WTC11 (cell line): ENCODE data around the gene JAZF1. TPM values are rescaled to one million over a fixed set of nuclear protein-coding genes. Genes with fewer than 3 reads are reported as not detected.

Experiments
- ATAC-seq: fragments of 200-7000 bp; cut with Tn5 transposase; 2 replicates; pipeline ENCODE4 v1.10.0; 2021; ENCODE audit warnings: mild to moderate bottlenecking, moderate library complexity
- CTCF ChIA-PET: fragments of 300-600 bp; sonication (Branson Sonifier 250); formaldehyde crosslinking; loops from one replicate; lab custom pipeline; 2021; ENCODE audit warnings: antibody characterized with exemption; lab: Charles Lee
- POLR2A ChIA-PET: fragments of 350-600 bp; sonication (Branson Sonifier 250); formaldehyde crosslinking; loops from one replicate; lab custom pipeline; 2021; ENCODE audit warnings: antibody characterized with exemption; lab: Charles Lee
- DNase-seq: peaks from one replicate; pipeline ENCODE4 v3.0.0; 2021; ENCODE audit warnings: low spot score
- H3K27ac Mint-ChIP-seq: 2 replicates; pipeline ENCODE4 v1.8.0; 2021; ENCODE audit warnings: mixed read lengths
- H3K27me3 Mint-ChIP-seq: 2 replicates; pipeline ENCODE4 v1.8.0; 2021; ENCODE audit warnings: low read depth, mild to moderate bottlenecking, moderate library complexity, mixed read lengths
- H3K36me3 Mint-ChIP-seq: 2 replicates; pipeline ENCODE4 v1.8.0; 2021; ENCODE audit warnings: mixed read lengths
- H3K4me1 Mint-ChIP-seq: 2 replicates; pipeline ENCODE4 v1.8.0; 2022; ENCODE audit warnings: mixed read lengths
- H3K4me3 Mint-ChIP-seq: 2 replicates; pipeline ENCODE4 v1.8.0; 2021; ENCODE audit warnings: mild to moderate bottlenecking, moderate library complexity, mixed read lengths
- H3K9me3 Mint-ChIP-seq: 2 replicates; pipeline ENCODE4 v1.8.0; 2021; ENCODE audit warnings: mixed read lengths
- CDX4 ChIP-seq: fragments of 250-450 bp; sonication (Bioruptor Pico); IDR thresholded peaks from 2 replicates; pipeline ENCODE4 v1.9.0; 2021; ENCODE audit warnings: moderate library complexity, mild to moderate bottlenecking, inconsistent platforms, borderline replicate concordance
- E2F1 ChIP-seq: sonication (generic); formaldehyde crosslinking; IDR thresholded peaks from 2 replicates; pipeline ENCODE4 v1.8.0; 2022; ENCODE audit warnings: mild to moderate bottlenecking, missing genetic modification reagents
- E2F4 ChIP-seq: sonication (generic); formaldehyde crosslinking; IDR thresholded peaks from 2 replicates; pipeline ENCODE4 v1.8.1; 2022; ENCODE audit warnings: low read depth, mild to moderate bottlenecking, moderate library complexity, missing genetic modification reagents, borderline replicate concordance
- FOXP1 ChIP-seq: sonication (generic); formaldehyde crosslinking; IDR thresholded peaks from 2 replicates; pipeline ENCODE4 v1.8.0; 2022; ENCODE audit warnings: missing genetic modification reagents, mild to moderate bottlenecking, moderate library complexity, borderline replicate concordance
- HMGA2 ChIP-seq: fragments of 250-450 bp; sonication (Bioruptor Pico); IDR thresholded peaks from 2 replicates; pipeline ENCODE4 v1.4.0; 2021; ENCODE audit warnings: mild to moderate bottlenecking, moderate library complexity
- IRF1 ChIP-seq: sonication (generic); formaldehyde crosslinking; IDR thresholded peaks from 2 replicates; pipeline ENCODE4 v1.8.0; 2023; ENCODE audit warnings: missing genetic modification reagents
- KAT7 ChIP-seq: sonication (generic); formaldehyde crosslinking; IDR thresholded peaks from 2 replicates; pipeline ENCODE4 v1.8.1; 2023; ENCODE audit warnings: missing genetic modification reagents, mild to moderate bottlenecking, borderline replicate concordance
- MYBL2 ChIP-seq: sonication (generic); formaldehyde crosslinking; IDR thresholded peaks from 2 replicates; pipeline ENCODE4 v1.8.1; 2023; ENCODE audit warnings: mild to moderate bottlenecking, moderate library complexity, missing genetic modification reagents
- NFE2L1 ChIP-seq: sonication (generic); formaldehyde crosslinking; IDR thresholded peaks from 2 replicates; pipeline ENCODE4 v1.8.1; 2023; ENCODE audit warnings: missing genetic modification reagents
- NFYB ChIP-seq: sonication (generic); formaldehyde crosslinking; conservative IDR thresholded peaks from 2 replicates; pipeline ENCODE4 v1.8.0; 2022; ENCODE audit warnings: low read depth, missing genetic modification reagents
- RELA ChIP-seq: sonication (generic); formaldehyde crosslinking; IDR thresholded peaks from 2 replicates; pipeline ENCODE4 v1.8.1; 2022; ENCODE audit warnings: missing genetic modification reagents, mild to moderate bottlenecking, borderline replicate concordance
- RORB ChIP-seq: fragments of 250-450 bp; sonication (Bioruptor Pico); IDR thresholded peaks from 2 replicates; pipeline ENCODE4 v1.9.0; 2021; ENCODE audit warnings: mild to moderate bottlenecking
- SMAD3 ChIP-seq: sonication (generic); formaldehyde crosslinking; IDR thresholded peaks from 2 replicates; pipeline ENCODE4 v1.8.0; 2022; ENCODE audit warnings: missing genetic modification reagents, mild to moderate bottlenecking, borderline replicate concordance
- SMAD4 ChIP-seq: sonication (generic); formaldehyde crosslinking; IDR thresholded peaks from 2 replicates; pipeline ENCODE4 v1.8.0; 2022; ENCODE audit warnings: mild to moderate bottlenecking, missing genetic modification reagents
- TP53 ChIP-seq: sonication (generic); formaldehyde crosslinking; IDR thresholded peaks from 2 replicates; pipeline ENCODE4 v1.8.1; 2023; ENCODE audit warnings: mild to moderate bottlenecking, missing genetic modification reagents
- ZNF121 ChIP-seq: sonication (generic); formaldehyde crosslinking; IDR thresholded peaks from 2 replicates; pipeline ENCODE4 v1.8.0; 2023; ENCODE audit warnings: missing genetic modification reagents
- ZNF396 ChIP-seq: fragments of 250-450 bp; sonication (Bioruptor Pico); IDR thresholded peaks from 2 replicates; pipeline ENCODE4 v1.8.0; 2021; ENCODE audit warnings: mild to moderate bottlenecking, moderate library complexity, borderline replicate concordance
- ZNF416 ChIP-seq: fragments of 250-450 bp; sonication (Bioruptor Pico); IDR thresholded peaks from 2 replicates; pipeline ENCODE4 v1.9.0; 2021; ENCODE audit warnings: mild to moderate bottlenecking, inconsistent platforms
- ZNF425 ChIP-seq: fragments of 250-450 bp; sonication (Bioruptor Pico); conservative IDR thresholded peaks from 2 replicates; pipeline ENCODE4 v1.9.0; 2021; ENCODE audit warnings: mild to moderate bottlenecking
- ZNF671 ChIP-seq: fragments of 250-450 bp; sonication (Bioruptor Pico); IDR thresholded peaks from 2 replicates; pipeline ENCODE4 v1.8.0; 2021; ENCODE audit warnings: mild to moderate bottlenecking
- ZSCAN18 ChIP-seq: fragments of 250-450 bp; sonication (Bioruptor Pico); IDR thresholded peaks from 2 replicates; pipeline ENCODE4 v2.1.2; 2022; ENCODE audit warnings: mild to moderate bottlenecking, moderate library complexity
- total RNA-seq: library from RNA; stranded (reverse); gene quantifications from 3 replicates; pipeline ENCODE4 v1.2.3, GENCODE V29; 2021

The JAZF1 gene
- total RNA-seq, 1 experiment from 2014 or later, result 19.0 TPM

- TF ChIP-seq SMAD4 (CRISPR knock-in tag), result no peak
- no peak for TF ChIP-seq ZNF416 (CRISPR knock-in tag)
- no peak for TF ChIP-seq RORB
Measured at GRCh38 chr7:28032738-28033380, 147.7 kb downstream of the JAZF1 start (continued).

GRCh38 chr7:28029051-28029450, 151.5 kb downstream of the JAZF1 start:
- CTCF ChIA-PET, result no interaction called here
- H3K4me3 Mint-ChIP-seq, result no peak overlapping the region

GRCh38 chr7:28028471-28028870, 152.1 kb downstream of the JAZF1 start:
- POLR2A ChIA-PET, result no interaction called here
- Mint-ChIP-seq H3K27me3 (no peaks in the 10 kb centered on the region), H3K36me3 (no peaks in the 10 kb centered on the region), H3K9me3 (no peaks in the 10 kb centered on the region), H3K27ac (no peak overlapping the region), H3K4me3 (no peak overlapping the region), H3K4me1 (peaks cover 18% of the 10 kb centered on the region)
- CTCF ChIA-PET, result no interaction called here
- no peak for DNase-seq
- ATAC-seq, result no peak
- TF ChIP-seq RELA (CRISPR knock-in tag) (no peak), RORB (no peak), ZNF396 (no peak), IRF1 (no peak), SMAD3 (no peak), ZNF425 (no peak), NFYB (CRISPR knock-in tag) (no peak), KAT7 (CRISPR knock-in tag) (no peak), FOXP1 (CRISPR knock-in tag) (no peak), E2F4 (CRISPR knock-in tag) (no peak), TP53 (no peak), MYBL2 (no peak), CDX4 (no peak), HMGA2 (CRISPR knock-in tag) (no peak)

More at GRCh38 chr7:28029051-28029450, 151.5 kb downstream of the JAZF1 start:
- TF ChIP-seq ZNF396, result no peak
- no peak for TF ChIP-seq NFE2L1 (CRISPR knock-in tag)
- no peak for TF ChIP-seq ZNF671
- TF ChIP-seq RELA (CRISPR knock-in tag), result no peak
- no peak for TF ChIP-seq IRF1
- no peak for TF ChIP-seq E2F1 (CRISPR knock-in tag)
- TF ChIP-seq ZNF121, result no peak
- no peak for TF ChIP-seq ZSCAN18 (CRISPR knock-in tag)
- no peaks in the 10 kb centered on the region for H3K9me3 Mint-ChIP-seq
- POLR2A ChIA-PET, result no interaction called here
- no peaks in the 10 kb centered on the region for H3K27me3 Mint-ChIP-seq
- H3K27ac Mint-ChIP-seq, result no peak overlapping the region
- DNase-seq (no peak), ATAC-seq (no peak)
- peaks cover 24% of the 10 kb centered on the region for H3K4me1 Mint-ChIP-seq
- H3K36me3 Mint-ChIP-seq, result no peaks in the 10 kb centered on the region
